GM13976 (cell line): Measurements from ENCODE around the gene NOTCH1.

Experiments used
- DNase-seq: peaks from one replicate; pipeline ENCODE4 v3.0.0; 2012; ENCODE audit warnings: low spot score
- in situ Hi-C: fragments of 300-500 bp; cut with MboI; formaldehyde crosslinking; loops from one replicate; pipeline ENCODE4 v1.12.0; 2022; ENCODE audit warnings: low sequenced_read_pairs, mixed read lengths, inconsistent platforms; ENCODE audit not compliant: unreplicated experiment
- TF ChIP-seq, protein P1 (sequence below): IDR thresholded peaks from 2 replicates; pipeline ENCODE4 v1.5.1; 2012; ENCODE audit warnings: borderline replicate concordance, mild to moderate bottlenecking; ENCODE audit not compliant: insufficient read depth; ENCODE audit errors: extremely low read depth, missing control alignments, control extremely low read depth

Gene NOTCH1

DNA sequence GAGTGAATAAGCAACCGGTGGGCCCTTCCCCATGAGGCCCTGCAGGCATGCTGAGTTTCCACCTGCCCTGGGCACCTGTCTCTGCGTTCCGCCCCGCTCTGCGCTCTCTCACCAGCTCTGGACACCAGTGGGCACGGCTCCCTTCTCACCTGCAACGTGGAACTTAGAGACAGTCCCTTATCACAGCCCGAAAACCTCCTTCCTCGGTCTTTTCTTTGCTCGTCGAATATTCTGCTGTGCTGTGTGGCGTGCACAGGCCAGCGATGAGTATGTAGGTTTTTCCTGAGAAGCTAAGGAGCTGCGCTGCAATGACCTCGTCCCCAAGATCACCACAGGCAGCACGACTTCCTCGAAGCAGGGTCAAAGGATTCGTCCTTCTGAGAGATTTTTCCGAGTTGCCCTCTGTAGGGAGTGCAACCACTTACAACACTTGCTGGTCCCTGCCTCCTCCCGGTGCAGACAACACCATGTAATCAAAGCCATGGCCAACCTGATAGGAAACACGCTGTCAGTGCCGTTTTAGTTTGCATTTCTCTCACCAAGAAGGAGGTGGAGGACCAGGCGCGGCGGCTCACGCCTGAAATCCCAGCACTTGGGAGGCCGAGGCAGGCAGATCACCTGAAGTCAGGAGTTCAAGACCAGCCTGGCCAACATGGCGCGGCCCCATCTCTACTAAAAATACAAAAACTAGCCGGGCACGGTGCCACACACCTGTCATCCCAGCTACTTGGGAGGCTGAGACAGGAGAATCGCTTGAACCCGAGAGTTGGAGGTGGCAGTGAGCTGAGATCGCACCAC, 27.2 kb upstream of the NOTCH1 start:
- no peak for DNase-seq
- TF ChIP-seq, protein P1, sequence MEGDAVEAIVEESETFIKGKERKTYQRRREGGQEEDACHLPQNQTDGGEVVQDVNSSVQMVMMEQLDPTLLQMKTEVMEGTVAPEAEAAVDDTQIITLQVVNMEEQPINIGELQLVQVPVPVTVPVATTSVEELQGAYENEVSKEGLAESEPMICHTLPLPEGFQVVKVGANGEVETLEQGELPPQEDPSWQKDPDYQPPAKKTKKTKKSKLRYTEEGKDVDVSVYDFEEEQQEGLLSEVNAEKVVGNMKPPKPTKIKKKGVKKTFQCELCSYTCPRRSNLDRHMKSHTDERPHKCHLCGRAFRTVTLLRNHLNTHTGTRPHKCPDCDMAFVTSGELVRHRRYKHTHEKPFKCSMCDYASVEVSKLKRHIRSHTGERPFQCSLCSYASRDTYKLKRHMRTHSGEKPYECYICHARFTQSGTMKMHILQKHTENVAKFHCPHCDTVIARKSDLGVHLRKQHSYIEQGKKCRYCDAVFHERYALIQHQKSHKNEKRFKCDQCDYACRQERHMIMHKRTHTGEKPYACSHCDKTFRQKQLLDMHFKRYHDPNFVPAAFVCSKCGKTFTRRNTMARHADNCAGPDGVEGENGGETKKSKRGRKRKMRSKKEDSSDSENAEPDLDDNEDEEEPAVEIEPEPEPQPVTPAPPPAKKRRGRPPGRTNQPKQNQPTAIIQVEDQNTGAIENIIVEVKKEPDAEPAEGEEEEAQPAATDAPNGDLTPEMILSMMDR, result no peak
- in situ Hi-C loops, result no loop called here

DNA sequence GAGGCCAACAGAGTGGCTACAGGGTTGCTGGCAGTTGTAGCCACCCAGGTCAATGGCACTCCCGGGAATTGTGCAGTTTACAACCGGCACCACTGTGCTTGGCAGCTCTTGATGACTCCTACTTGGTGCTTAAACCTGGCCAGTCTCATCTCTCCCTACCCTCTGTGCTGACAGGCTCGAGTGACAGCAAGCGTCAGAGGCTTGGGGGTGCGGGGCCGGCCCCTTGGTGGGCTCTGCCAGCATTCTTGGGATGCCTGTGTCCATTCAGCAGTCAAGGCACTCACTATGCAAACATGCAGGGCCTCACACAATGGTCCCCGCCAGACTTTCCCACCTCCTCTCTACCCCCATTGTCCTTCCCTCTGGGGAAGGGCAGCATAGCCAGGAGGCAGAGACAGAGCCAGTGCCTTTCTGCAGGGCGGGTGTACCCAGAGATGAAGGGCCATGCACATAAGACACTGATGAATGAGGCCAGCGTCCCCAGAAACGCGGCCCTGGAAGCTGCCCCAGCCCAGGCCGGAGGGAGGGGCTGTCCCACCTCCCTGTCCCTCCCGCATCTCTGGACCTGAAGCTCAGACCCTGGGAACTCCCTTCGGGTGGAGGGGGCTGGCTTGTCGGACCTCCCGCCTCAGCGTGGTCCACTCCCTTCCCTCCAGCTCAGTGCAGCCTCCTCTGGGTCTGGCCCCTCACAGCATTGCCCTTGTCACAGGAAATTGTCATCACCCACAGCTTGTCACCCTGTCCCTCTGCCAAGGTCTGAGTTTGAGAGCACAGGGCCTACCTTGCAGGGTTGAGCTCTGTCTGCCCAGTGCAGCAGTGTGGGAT, 26.4 kb upstream of the NOTCH1 start:
- in situ Hi-C loops, result no loop called here

DNA sequence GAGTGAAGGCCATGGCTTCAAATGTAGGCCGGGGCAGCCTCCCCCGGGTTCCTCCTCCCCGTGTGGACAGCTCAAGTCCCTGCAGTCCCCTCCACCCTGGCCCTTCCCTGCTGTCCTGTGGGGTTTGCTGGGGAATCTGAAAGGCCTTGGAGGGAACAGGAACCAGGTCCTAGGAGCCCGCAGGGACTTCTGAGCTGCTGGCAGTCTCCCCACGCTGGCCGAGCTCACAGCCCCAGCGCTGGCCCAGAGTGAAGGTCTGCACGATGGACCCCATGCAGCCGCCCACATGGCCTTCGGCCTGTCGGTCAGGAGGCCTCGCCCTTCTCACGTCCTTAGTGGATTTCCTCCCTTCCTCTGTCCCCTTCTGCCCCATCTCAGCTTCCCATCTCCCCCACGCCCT, 25.7 kb upstream of the NOTCH1 start:
- TF ChIP-seq, protein P1, result no peak
- DNase-seq, result no peak
- in situ Hi-C loops, result no loop called here

More for the DNA sequence above, 26.4 kb upstream of the NOTCH1 start:
- no peak for DNase-seq
- TF ChIP-seq, protein P1, result no peak

DNA sequence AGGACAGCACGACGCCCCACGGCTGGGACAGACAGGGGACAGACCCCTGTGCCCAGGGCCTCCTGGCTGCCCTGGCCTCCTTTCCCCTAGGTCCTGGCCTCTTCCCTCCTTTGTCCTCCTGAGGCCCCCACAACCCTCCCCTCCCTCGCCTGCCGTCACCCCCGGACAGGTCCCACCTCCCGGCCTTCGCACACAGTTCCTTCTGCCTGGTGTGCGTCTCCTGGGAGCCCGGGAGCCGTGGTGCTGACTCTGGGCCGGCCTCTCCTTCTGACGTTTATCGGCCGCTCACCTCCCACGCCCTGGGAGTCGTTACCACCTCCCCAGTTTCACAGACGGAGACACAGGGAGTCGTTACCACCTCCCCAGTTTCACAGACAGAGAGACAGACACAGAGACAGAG, 25.1 kb upstream of the NOTCH1 start:
- no peak for DNase-seq
- in situ Hi-C loops, result no loop called here

DNA sequence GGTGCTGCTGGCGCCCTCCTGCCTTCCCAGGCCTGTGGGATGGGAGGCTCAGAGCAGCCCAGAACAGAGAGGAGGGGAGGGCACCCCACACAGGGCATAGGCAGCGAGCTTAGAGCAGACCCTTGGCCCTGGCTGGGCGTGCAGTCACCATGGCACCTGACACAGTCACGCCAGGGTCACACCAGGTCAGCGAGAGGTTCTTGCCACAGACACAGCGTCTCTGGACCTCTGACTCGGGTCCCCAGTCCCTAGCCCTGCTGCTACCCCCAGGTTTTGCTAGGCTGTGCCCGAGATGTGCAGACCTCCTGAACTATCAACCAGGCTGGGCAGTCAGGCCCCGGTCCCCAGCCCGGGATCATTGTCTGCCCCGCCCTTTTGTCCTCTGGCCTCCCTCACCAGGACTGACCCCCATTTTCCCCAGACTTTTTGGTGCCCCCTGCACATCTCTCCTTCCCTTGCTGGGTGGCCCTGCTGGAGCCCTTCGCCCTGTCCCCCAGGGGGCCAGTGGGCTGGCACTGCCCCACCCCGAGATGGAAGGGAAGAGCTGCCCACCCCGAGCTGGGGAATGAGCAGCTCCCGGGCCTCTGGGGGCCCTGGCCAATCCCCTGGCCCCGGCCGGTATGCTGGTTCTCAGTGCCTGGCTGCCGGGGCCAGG, 24.5 kb upstream of the NOTCH1 start:
- DNase-seq, result no peak
- TF ChIP-seq, protein P1, result no peak
- in situ Hi-C loops, result no loop called here

More for the DNA sequence above, 25.1 kb upstream of the NOTCH1 start:
- TF ChIP-seq, protein P1, result no peak

DNA sequence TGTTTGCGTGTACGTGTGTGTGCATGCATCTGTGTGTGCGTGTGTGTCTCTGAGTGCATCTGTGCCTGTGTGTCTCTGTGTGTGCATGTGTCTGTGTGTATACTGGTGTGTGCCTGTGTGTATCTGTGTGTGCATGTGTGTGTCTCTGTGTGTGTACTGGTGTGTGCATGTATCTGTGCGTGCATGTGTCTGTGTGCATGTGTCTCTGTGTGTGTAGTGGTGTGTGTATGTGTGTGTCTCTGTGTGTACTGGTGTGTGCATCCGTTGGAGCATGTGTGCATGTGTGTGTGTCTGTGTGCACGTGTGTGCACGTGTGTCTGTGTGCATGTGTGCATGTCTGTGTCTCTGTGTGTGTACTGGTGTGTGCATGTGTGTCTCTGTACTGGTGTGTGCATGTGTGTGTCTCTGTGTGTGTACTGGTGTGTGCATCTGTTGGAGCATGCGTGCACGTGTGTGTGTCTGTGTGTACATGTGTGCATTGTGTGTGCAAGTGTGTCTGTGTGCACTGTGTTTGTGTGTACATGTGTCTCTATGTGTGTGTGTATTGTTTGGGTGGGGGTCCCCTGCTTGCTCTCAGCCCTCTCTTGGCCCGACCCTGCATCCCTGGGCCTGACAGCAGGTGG, 23.8 kb upstream of the NOTCH1 start:
- DNase-seq, result no peak
- TF ChIP-seq, protein P1, result no peak
- in situ Hi-C loops, result no loop called here
